Heart left ventricle (tissue), 13 donors: ENCODE measurements around the gene MLN.

ENCODE experiments used
- CTCF ChIP-seq, 12 donors: fragments of 200-600 bp; sonication (generic) in 4 of 12; IDR thresholded peaks; one replicate each; pipeline versions ENCODE4 v1.5.0 to v1.8.0; 2018 to 2022; ENCODE audit warnings: antibody characterized with exemption in 12 of 12, mild to moderate bottlenecking in 5 of 12
- POLR2A ChIP-seq, 2 donors: fragments of 450-650 bp; IDR thresholded peaks; one replicate each; pipeline ENCODE4 v1.6.1; 2017; ENCODE audit warnings: antibody characterized with exemption in 2 of 2, mild to moderate bottlenecking in 2 of 2, moderate library complexity in 2 of 2
- donor health status: ischemic (EF 13 %, LVEDD 7.1; RV severe dilation, severe dysfunction).
- donor health status: DM: no; HTN: yes; CAD: no.
- donor health status: DM: no; HTN: no; CAD: no.
- donor health status: ischemic (EF 25% LVEDD 6.9; RV normal size, moderate dysfunction).
- donor health status: ischemic (EF 25% LVEDD 5.7; RV mildly dilated, moderate dysfunction).
- donor health status: ischemic (EF 35%, LVEDD 5.7; RV mildly dilated, moderate dysfunction).
- donor health status: nonischemic (EF 11% LVEDD 7.7; RV severe dilation, severe dysfunction).
- donor health status: DM: yes; HTN: yes; CAD: no.
- donor health status: PGD.
- donor health status: ischemic (EF 29% LVEDD 5.4; RV normal size, mild dysfunction).
- donor health status: nonischemic (EF 23%, LVEDD 6.1; RV moderate dilation, normal function).

GRCh38 chr6:33770833-33771145, 33.0 kb downstream of the MLN start:
- TF ChIP-seq CTCF (IDR thresholded peaks at IDR 0.05) (no peak), POLR2A (IDR thresholded peaks at IDR 0.05) (no peak)
